Progenitor cell of endocrine pancreas (in vitro differentiated cells): ENCODE data around the gene BPIFB6. TPM values are rescaled to one million over a fixed set of nuclear protein-coding genes. Genes with fewer than 3 reads are reported as not detected.

ENCODE experiments used
- DNase-seq: peaks from one replicate; pipeline ENCODE4 v3.0.0; 2021; ENCODE audit warnings: low spot score; ENCODE audit not compliant: unreplicated experiment
- H3K27ac Mint-ChIP-seq: 2 replicates; pipeline ENCODE4 v1.8.0; 2021; ENCODE audit warnings: mild to moderate bottlenecking, moderate library complexity, mixed read lengths
- H3K27me3 Mint-ChIP-seq: 2 replicates; pipeline ENCODE4 v1.8.0; 2021; ENCODE audit warnings: mixed read lengths
- H3K36me3 Mint-ChIP-seq: 2 replicates; pipeline ENCODE4 v1.8.0; 2022; ENCODE audit warnings: mixed read lengths; ENCODE audit not compliant: insufficient read depth
- H3K4me1 Mint-ChIP-seq: 2 replicates; pipeline ENCODE4 v1.8.0; 2021; ENCODE audit warnings: low read depth, mixed read lengths
- H3K4me3 Mint-ChIP-seq: 2 replicates; pipeline ENCODE4 v1.8.0; 2021; ENCODE audit warnings: low read depth, mild to moderate bottlenecking, moderate library complexity, mixed read lengths
- H3K9me3 Mint-ChIP-seq: 2 replicates; pipeline ENCODE4 v1.8.0; 2021; ENCODE audit warnings: low read depth, mixed read lengths
- CTCF ChIP-seq: fragments of 200-600 bp; sonication (generic); IDR thresholded peaks from one replicate; pipeline ENCODE4 v1.5.0; 2021; ENCODE audit warnings: antibody characterized with exemption, mild to moderate bottlenecking; ENCODE audit not compliant: unreplicated experiment
- total RNA-seq: library from RNA; stranded (reverse); gene quantifications from 2 replicates; pipeline ENCODE4 v1.2.1, GENCODE V29; 2021

Gene BPIFB6
- total RNA-seq, 1 donor from 2014 or later: not detected

- Mint-ChIP-seq H3K9me3 (peaks cover 6% of the 10 kb centered on the region), H3K4me3 (no peak overlapping the region), H3K27ac (no peak overlapping the region), H3K36me3 (no peaks in the 10 kb centered on the region), H3K27me3 (no peaks in the 10 kb centered on the region), H3K4me1 (no peaks in the 10 kb centered on the region)
- DNase-seq: no peak
- no peak for TF ChIP-seq CTCF
Measured at GRCh38 chr20:32990426-32990825, 41.0 kb upstream of the BPIFB6 start.

GRCh38 chr20:32991383-32991782 is 40.1 kb upstream of the BPIFB6 start:
- DNase-seq: no peak
- H3K27ac Mint-ChIP-seq: no peak overlapping the region
- no peaks in the 10 kb centered on the region for H3K4me1 Mint-ChIP-seq
- no peak overlapping the region for H3K4me3 Mint-ChIP-seq
- H3K27me3 Mint-ChIP-seq: no peaks in the 10 kb centered on the region
- peaks cover 9% of the 10 kb centered on the region for H3K9me3 Mint-ChIP-seq
- TF ChIP-seq CTCF: no peak
- no peaks in the 10 kb centered on the region for H3K36me3 Mint-ChIP-seq

DNA sequence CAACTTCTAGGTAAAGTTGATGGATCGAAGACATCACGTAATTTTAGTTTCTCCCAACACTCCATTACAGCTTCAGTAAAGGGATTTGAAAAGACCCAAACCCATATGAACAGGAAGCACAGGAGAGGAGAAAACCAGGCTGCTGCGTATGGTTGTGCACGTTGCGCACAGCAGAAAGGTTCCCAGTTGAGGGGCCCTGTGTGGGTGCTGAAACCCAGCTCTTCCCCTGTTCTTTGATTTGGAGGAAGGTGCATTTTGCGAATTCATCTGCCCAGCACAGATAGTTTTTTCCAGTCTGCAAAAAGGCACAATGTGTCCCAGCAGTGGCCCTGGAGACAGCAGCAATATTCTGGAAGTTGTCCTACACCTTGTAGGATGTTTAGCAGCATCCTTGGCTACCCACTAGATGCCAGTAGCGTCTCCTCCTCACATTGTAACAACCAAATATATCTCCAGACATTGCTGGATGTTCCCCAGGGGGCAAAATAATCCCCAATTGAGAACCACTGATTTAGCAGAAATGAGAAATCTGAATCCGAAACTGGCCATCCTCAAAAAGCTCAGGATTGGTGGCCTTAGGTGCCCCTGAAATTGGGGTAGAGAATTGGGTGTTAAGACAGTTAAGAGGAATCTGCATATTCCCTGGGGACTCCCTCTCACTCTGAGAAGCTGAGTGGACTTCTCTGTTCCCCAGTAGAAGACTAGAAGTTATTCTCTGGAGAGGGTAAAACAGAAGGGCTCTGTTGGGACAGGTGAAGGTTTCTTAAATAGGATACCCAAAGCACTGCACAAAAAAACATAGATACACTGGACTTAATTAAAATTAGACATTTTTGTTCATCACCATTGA is 39.4 kb upstream of the BPIFB6 start:
- no peak for DNase-seq
- Mint-ChIP-seq H3K9me3 (peaks cover 9% of the 10 kb centered on the region), H3K27me3 (no peaks in the 10 kb centered on the region), H3K4me3 (no peak overlapping the region), H3K27ac (no peak overlapping the region), H3K36me3 (no peaks in the 10 kb centered on the region), H3K4me1 (no peaks in the 10 kb centered on the region)
- no peak for TF ChIP-seq CTCF

DNA sequence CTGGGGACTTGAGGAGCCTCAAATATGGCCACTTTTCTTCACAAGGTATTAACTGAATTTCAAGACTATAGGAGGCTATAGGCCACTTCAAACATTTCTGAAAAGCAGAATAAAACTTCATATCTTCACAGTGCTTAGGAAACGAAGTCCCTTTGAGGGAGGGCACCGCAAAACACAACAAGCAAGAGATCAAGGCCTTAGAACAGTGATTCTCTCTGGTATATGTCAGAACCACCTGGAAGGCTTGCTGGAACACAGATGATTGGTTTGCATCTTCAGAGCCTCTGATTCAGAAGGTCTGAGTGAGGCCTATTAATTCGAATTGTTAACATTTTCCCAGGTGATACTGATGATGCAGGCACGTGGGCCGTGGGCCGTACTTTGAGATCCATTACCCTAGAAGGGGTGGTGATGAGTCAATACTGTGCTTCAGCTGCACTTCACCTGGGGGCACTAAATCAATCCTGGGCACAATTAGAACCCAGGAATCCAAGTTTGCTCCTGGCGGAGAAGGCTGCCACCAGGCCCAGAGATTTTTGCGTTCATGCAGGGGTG is 37.9 kb upstream of the BPIFB6 start:
- TF ChIP-seq CTCF: no peak
- Mint-ChIP-seq H3K27ac (no peak overlapping the region), H3K36me3 (no peaks in the 10 kb centered on the region), H3K4me3 (no peak overlapping the region), H3K9me3 (peaks cover 9% of the 10 kb centered on the region), H3K27me3 (no peaks in the 10 kb centered on the region), H3K4me1 (no peaks in the 10 kb centered on the region)
- no peak for DNase-seq

DNA sequence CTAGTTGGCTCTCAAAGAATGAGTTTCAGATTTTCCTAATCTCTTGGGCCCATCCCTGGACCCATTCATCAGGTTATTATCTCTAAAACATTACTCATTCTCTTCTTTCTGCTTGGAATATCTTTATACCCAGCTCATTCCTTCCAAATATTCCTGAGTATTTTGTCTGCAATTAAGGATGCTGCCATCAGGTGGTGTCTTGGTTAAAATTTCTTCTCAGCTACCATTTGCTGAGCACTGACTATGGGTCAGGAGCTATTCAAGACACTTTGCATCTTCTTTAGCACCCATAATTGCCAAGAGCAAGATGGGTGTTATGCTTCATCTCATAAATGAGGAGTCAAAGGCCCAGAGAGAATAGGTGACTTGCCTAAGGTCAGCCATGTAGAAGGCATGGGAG is 35.6 kb upstream of the BPIFB6 start:
- Mint-ChIP-seq H3K4me3 (no peak overlapping the region), H3K27ac (no peak overlapping the region), H3K27me3 (peaks cover 3% of the 10 kb centered on the region), H3K9me3 (peaks cover 9% of the 10 kb centered on the region), H3K36me3 (no peaks in the 10 kb centered on the region), H3K4me1 (no peaks in the 10 kb centered on the region)
- DNase-seq: no peak
- TF ChIP-seq CTCF: peak; percentile 22
